ENCODE results near the gene FNDC3B.
"Not testable (repeated sequence)": the region's sequence is repeated elsewhere in the genome, so short reads cannot be mapped to it uniquely, and the experiment has no call there.

DNA sequence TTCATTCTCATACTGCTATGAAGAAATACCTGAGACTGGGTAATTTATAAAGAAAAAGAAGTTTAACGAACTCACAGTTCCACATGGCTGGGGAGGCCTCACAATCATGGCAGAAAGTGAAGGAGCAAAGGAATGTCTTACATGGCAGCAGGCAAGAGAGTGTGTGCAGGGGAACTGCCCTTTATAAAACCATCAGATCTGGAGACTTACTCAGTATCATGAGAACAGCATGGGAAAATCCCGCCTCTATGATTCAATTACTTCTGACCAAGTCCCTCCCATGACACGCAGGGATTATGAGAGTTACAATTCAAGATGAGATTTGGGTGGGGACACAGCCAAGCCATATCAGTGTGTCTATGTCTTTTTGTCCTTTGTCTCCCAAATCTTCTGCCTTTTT is 49.1 kb upstream of the FNDC3B start:
- TF ChIP-seq, protein P1, sequence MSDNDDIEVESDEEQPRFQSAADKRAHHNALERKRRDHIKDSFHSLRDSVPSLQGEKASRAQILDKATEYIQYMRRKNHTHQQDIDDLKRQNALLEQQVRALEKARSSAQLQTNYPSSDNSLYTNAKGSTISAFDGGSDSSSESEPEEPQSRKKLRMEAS (IDR thresholded peaks at IDR 0.05), result not testable (repeated sequence)
- TF ChIP-seq, protein P2, sequence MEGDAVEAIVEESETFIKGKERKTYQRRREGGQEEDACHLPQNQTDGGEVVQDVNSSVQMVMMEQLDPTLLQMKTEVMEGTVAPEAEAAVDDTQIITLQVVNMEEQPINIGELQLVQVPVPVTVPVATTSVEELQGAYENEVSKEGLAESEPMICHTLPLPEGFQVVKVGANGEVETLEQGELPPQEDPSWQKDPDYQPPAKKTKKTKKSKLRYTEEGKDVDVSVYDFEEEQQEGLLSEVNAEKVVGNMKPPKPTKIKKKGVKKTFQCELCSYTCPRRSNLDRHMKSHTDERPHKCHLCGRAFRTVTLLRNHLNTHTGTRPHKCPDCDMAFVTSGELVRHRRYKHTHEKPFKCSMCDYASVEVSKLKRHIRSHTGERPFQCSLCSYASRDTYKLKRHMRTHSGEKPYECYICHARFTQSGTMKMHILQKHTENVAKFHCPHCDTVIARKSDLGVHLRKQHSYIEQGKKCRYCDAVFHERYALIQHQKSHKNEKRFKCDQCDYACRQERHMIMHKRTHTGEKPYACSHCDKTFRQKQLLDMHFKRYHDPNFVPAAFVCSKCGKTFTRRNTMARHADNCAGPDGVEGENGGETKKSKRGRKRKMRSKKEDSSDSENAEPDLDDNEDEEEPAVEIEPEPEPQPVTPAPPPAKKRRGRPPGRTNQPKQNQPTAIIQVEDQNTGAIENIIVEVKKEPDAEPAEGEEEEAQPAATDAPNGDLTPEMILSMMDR (IDR thresholded peaks at IDR 0.05), result not testable (repeated sequence)
- not testable (repeated sequence) for TF ChIP-seq JUNB (IDR thresholded peaks at IDR 0.05); POLR2A (IDR thresholded peaks at IDR 0.05; ENCODE audit: low read length); RNF2 (IDR thresholded peaks at IDR 0.05; ENCODE audit: borderline replicate concordance, low read depth); PHF8 (IDR thresholded peaks at IDR 0.05; ENCODE audit: borderline replicate concordance, low read depth); ESRRA (IDR thresholded peaks at IDR 0.05; ENCODE audit: borderline replicate concordance, low read length); JUN (IDR thresholded peaks at IDR 0.05); EP300 (IDR thresholded peaks at IDR 0.05); SMC3 (IDR thresholded peaks at IDR 0.05); MAFK (IDR thresholded peaks at IDR 0.05; ENCODE audit: partially characterized antibody); SREBF2 (IDR thresholded peaks at IDR 0.05)
- TF ChIP-seq, protein P3, sequence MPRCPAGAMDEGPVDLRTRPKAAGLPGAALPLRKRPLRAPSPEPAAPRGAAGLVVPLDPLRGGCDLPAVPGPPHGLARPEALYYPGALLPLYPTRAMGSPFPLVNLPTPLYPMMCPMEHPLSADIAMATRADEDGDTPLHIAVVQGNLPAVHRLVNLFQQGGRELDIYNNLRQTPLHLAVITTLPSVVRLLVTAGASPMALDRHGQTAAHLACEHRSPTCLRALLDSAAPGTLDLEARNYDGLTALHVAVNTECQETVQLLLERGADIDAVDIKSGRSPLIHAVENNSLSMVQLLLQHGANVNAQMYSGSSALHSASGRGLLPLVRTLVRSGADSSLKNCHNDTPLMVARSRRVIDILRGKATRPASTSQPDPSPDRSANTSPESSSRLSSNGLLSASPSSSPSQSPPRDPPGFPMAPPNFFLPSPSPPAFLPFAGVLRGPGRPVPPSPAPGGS (IDR thresholded peaks at IDR 0.05), result not testable (repeated sequence)

Data from A549 (cell line).